Thymus (tissue), 11 donors: Measurements from ENCODE around the gene CTDP1. TPM values are rescaled to one million over a fixed set of nuclear protein-coding genes. Genes with fewer than 3 reads are reported as not detected.

Source experiments
- DNase-seq, 9 donors: peaks; one replicate each; pipeline ENCODE4 v3.0.0-alpha.2; 2013; ENCODE audit warnings: low spot score in 9 of 9, low read depth in 6 of 9, missing footprints in 1 of 9
- H3K27ac ChIP-seq, 2 donors: one replicate each; pipeline ENCODE4 v1.5.1; 2013; ENCODE audit warnings: control low read depth in 1 of 2, low read depth in 1 of 2, low read length in 1 of 2, mild to moderate bottlenecking in 1 of 2, moderate library complexity in 1 of 2
- H3K27me3 ChIP-seq, 2 donors: one replicate each; pipeline ENCODE4 v1.5.1; 2013; ENCODE audit warnings: low read length in 1 of 2; ENCODE audit not compliant: control insufficient read depth in 2 of 2, insufficient read depth in 1 of 2
- H3K36me3 ChIP-seq, 2 donors: one replicate each; pipeline ENCODE4 v1.5.1; 2013; ENCODE audit warnings: low read length in 1 of 2, mild to moderate bottlenecking in 1 of 2, moderate library complexity in 1 of 2; ENCODE audit not compliant: control insufficient read depth in 2 of 2, insufficient read depth in 2 of 2
- H3K4me1 ChIP-seq, 2 donors: one replicate each; pipeline ENCODE4 v1.5.1; 2013; ENCODE audit warnings: low read length in 2 of 2; ENCODE audit not compliant: control insufficient read depth in 2 of 2, insufficient read depth in 2 of 2
- H3K4me3 ChIP-seq, 2 donors: one replicate each; pipeline ENCODE4 v1.5.1; 2013; ENCODE audit warnings: low read length in 2 of 2, control low read depth in 1 of 2, mild to moderate bottlenecking in 1 of 2
- H3K9me3 ChIP-seq, 2 donors: one replicate each; pipeline ENCODE4 v1.5.1; 2013; ENCODE audit warnings: low read length in 1 of 2, mild to moderate bottlenecking in 1 of 2; ENCODE audit not compliant: control insufficient read depth in 2 of 2, insufficient read depth in 1 of 2
- WGBS: extraction: QIAGEN DNeasy Blood & Tissue Kit; methylation state at CpG from one replicate; pipeline ENCODE4 v1.1.7; 2013; 5-methylcytosine and 5-hydroxymethylcytosine counted together
- polyA plus RNA-seq: library from polyadenylated mRNA; stranded (reverse); fragments of 200-250 nt; gene quantifications from one replicate; pipeline ENCODE4 v1.2.3, GENCODE V29; 2013
- total RNA-seq: library from RNA; stranded (reverse); fragments of 120-200 nt; gene quantifications from one replicate; pipeline ENCODE4 v1.2.4, GENCODE V29; 2013
- donor health status: healthy.

Gene CTDP1
- total and polyA plus RNA-seq, 2 donors = 15.4 to 26.4 TPM

- no peak for DNase-seq
- Histone ChIP-seq H3K9me3 (peaks cover 0 to 4% of the 10 kb centered on the region in 2 donors), H3K27ac (no peak overlapping the region), H3K27me3 (no peaks in the 10 kb centered on the region), H3K4me3 (no peak overlapping the region), H3K4me1 (no peaks in the 10 kb centered on the region), H3K36me3 (peaks cover 42 to 91% of the 10 kb centered on the region in 2 donors)
- WGBS = 98% methylated on average over 13 of the region's 13 CpGs
Measured at GRCh38 chr18:79723036-79723435, 43.4 kb downstream of the CTDP1 start.

- DNase-seq = no peak
- no peaks in the 10 kb centered on the region for H3K27me3 ChIP-seq
- 89% methylated on average over 11 of the region's 11 CpGs for WGBS
- H3K9me3 ChIP-seq = peaks cover 0 to 4% of the 10 kb centered on the region in 2 donors
- no peak overlapping the region for H3K4me3 ChIP-seq
- H3K36me3 ChIP-seq = peaks cover 41 to 88% of the 10 kb centered on the region in 2 donors
- no peaks in the 10 kb centered on the region for H3K4me1 ChIP-seq
- no peak overlapping the region for H3K27ac ChIP-seq
Measured at GRCh38 chr18:79723628-79724027, 44.0 kb downstream of the CTDP1 start.

GRCh38 chr18:79724299-79725080, 44.9 kb downstream of the CTDP1 start:
- no peaks in the 10 kb centered on the region for H3K27me3 ChIP-seq
- 72% methylated on average over 15 of the region's 15 CpGs for WGBS
- H3K9me3 ChIP-seq = peaks cover 4 to 5% of the 10 kb centered on the region in 2 donors
- DNase-seq = no peak
- H3K27ac ChIP-seq = peak overlapping the region in 1 of 2 donors; percentile 31
- no peaks in the 10 kb centered on the region for H3K4me1 ChIP-seq
- H3K36me3 ChIP-seq = peaks cover 45 to 88% of the 10 kb centered on the region in 2 donors
- H3K4me3 ChIP-seq = no peak overlapping the region

- Histone ChIP-seq H3K36me3 (peaks cover 49 to 88% of the 10 kb centered on the region in 2 donors), H3K27me3 (no peaks in the 10 kb centered on the region), H3K9me3 (peaks cover 5 to 7% of the 10 kb centered on the region in 2 donors), H3K27ac (no peak overlapping the region), H3K4me1 (no peaks in the 10 kb centered on the region), H3K4me3 (no peak overlapping the region)
- no peak for DNase-seq
- 98% methylated on average over 15 of the region's 15 CpGs for WGBS
Measured at GRCh38 chr18:79725486-79725885, 45.9 kb downstream of the CTDP1 start.

GRCh38 chr18:79726721-79727120, 47.1 kb downstream of the CTDP1 start:
- Histone ChIP-seq H3K36me3 (peaks cover 49 to 89% of the 10 kb centered on the region in 2 donors), H3K27ac (no peak overlapping the region)

GRCh38 chr18:79727211-79727610, 47.6 kb downstream of the CTDP1 start:
- H3K4me3 ChIP-seq = no peak overlapping the region
- peaks cover 9 to 19% of the 10 kb centered on the region in 2 donors for H3K9me3 ChIP-seq
- peaks cover 54 to 92% of the 10 kb centered on the region in 2 donors for H3K36me3 ChIP-seq
- 97% methylated on average over 33 of the region's 33 CpGs for WGBS
- no peaks in the 10 kb centered on the region for H3K4me1 ChIP-seq
- no peak overlapping the region for H3K27ac ChIP-seq
- DNase-seq = no peak
- H3K27me3 ChIP-seq = no peaks in the 10 kb centered on the region

More at GRCh38 chr18:79726721-79727120, 47.1 kb downstream of the CTDP1 start:
- Histone ChIP-seq H3K27me3 (no peaks in the 10 kb centered on the region), H3K4me1 (no peaks in the 10 kb centered on the region), H3K9me3 (peaks cover 9 to 15% of the 10 kb centered on the region in 2 donors), H3K4me3 (no peak overlapping the region)
- DNase-seq = no peak
- 95% methylated on average over 20 of the region's 20 CpGs for WGBS

- Histone ChIP-seq H3K27me3 (no peaks in the 10 kb centered on the region), H3K27ac (no peak overlapping the region), H3K36me3 (peaks cover 55 to 91% of the 10 kb centered on the region in 2 donors), H3K4me1 (no peaks in the 10 kb centered on the region), H3K4me3 (no peak overlapping the region), H3K9me3 (peaks cover 9 to 19% of the 10 kb centered on the region in 2 donors)
- 97% methylated on average over 35 of the region's 35 CpGs for WGBS
- no peak for DNase-seq
Measured at GRCh38 chr18:79728931-79729586, 49.5 kb downstream of the CTDP1 start.

- H3K36me3 ChIP-seq = peaks cover 56 to 91% of the 10 kb centered on the region in 2 donors
- H3K4me3 ChIP-seq = no peak overlapping the region
- no peaks in the 10 kb centered on the region for H3K4me1 ChIP-seq
- no peak for DNase-seq
- 98% methylated on average over 12 of the region's 12 CpGs for WGBS
- H3K9me3 ChIP-seq = peaks cover 9 to 19% of the 10 kb centered on the region in 2 donors
- no peak overlapping the region for H3K27ac ChIP-seq
- H3K27me3 ChIP-seq = no peaks in the 10 kb centered on the region
Measured at GRCh38 chr18:79729611-79730010, 50.0 kb downstream of the CTDP1 start.

- Histone ChIP-seq H3K36me3 (peaks cover 55 to 91% of the 10 kb centered on the region in 2 donors), H3K9me3 (peaks cover 9 to 21% of the 10 kb centered on the region in 2 donors), H3K27me3 (no peaks in the 10 kb centered on the region), H3K27ac (no peak overlapping the region), H3K4me1 (no peaks in the 10 kb centered on the region), H3K4me3 (no peak overlapping the region)
- WGBS = 98% methylated on average over 11 of the region's 11 CpGs
- no peak for DNase-seq
Measured at GRCh38 chr18:79730804-79731203, 51.2 kb downstream of the CTDP1 start.
